PFSK-1 (cell line): ENCODE measurements around the gene ZBTB48.

Experiments used
- POLR2AphosphoS5 ChIP-seq: IDR thresholded peaks from 2 replicates; pipeline ENCODE4 v1.6.1; 2012; ENCODE audit warnings: low read depth, mild to moderate bottlenecking, control low read depth, low read length, moderate library complexity
- TAF1 ChIP-seq: IDR thresholded peaks from 2 replicates; pipeline ENCODE4 v1.6.1; 2012; ENCODE audit warnings: low read length, control low read depth, borderline replicate concordance; ENCODE audit not compliant: insufficient read depth

DNA sequence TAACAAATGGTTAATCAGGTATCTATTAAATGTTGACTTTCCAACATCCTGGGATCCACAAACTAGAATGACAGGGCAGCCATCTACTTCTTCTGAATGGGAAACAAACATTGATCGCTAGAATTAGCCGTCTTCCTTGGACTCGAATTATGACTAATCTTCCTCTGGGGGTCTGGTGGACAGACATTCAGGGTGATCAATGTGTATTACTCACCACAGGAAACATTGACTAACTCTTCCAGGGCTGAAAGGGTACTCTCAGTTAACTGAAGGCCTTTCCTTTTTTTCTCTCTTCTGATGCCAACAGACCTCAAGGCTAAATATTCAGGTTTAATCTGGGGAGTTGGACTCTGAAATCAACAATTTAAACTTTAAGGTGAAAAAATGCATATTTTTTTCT, 35.0 kb upstream of the ZBTB48 start:
- TF ChIP-seq POLR2AphosphoS5 (no peak), TAF1 (no peak)
